ENCODE results near the gene NLRC5. TPM values are rescaled to one million over a fixed set of nuclear protein-coding genes. Genes with fewer than 3 reads are reported as not detected.

The NLRC5 gene
- total RNA-seq, 1 donor = 52.1 TPM

GRCh38 chr16:57104706-57105105, 115.3 kb downstream of the NLRC5 start:
- Histone ChIP-seq H3K9me3 (ENCODE audit: low read depth, low read length) (no peaks in the 10 kb centered on the region), H3K4me2 (ENCODE audit: insufficient read depth, low read length) (no peak overlapping the region), H3K4me1 (ENCODE audit: insufficient read depth, low read length) (peaks cover 9% of the 10 kb centered on the region), H2AFZ (ENCODE audit: low read length) (no peak overlapping the region), H3K36me3 (ENCODE audit: insufficient read depth, low read length) (no peaks in the 10 kb centered on the region), H3K4me3 (ENCODE audit: insufficient read depth, low read length) (no peak overlapping the region), H3K27me3 (ENCODE audit: insufficient read depth, low read length) (no peaks in the 10 kb centered on the region), H3K79me2 (ENCODE audit: insufficient read depth, low read length) (no peaks in the 10 kb centered on the region), H3K27ac (ENCODE audit: low read depth, low read length) (no peak overlapping the region), H4K20me1 (ENCODE audit: insufficient read depth, low read length) (peaks cover 5% of the 10 kb centered on the region)
- TF ChIP-seq CTCF (IDR thresholded peaks at IDR 0.05; ENCODE audit: extremely low read depth, low read depth, low read length) = no peak
- DNase-seq (ENCODE audit: insufficient read length, low spot score, missing footprints) = peak; percentile 82

GRCh38 chr16:57105184-57105583, 115.8 kb downstream of the NLRC5 start:
- Histone ChIP-seq H3K27me3 (ENCODE audit: insufficient read depth, low read length) (no peaks in the 10 kb centered on the region), H3K36me3 (ENCODE audit: insufficient read depth, low read length) (no peaks in the 10 kb centered on the region), H4K20me1 (ENCODE audit: insufficient read depth, low read length) (peaks cover 5% of the 10 kb centered on the region), H3K9me3 (ENCODE audit: low read depth, low read length) (no peaks in the 10 kb centered on the region), H3K4me1 (ENCODE audit: insufficient read depth, low read length) (peaks cover 6% of the 10 kb centered on the region), H3K4me2 (ENCODE audit: insufficient read depth, low read length) (no peak overlapping the region), H3K4me3 (ENCODE audit: insufficient read depth, low read length) (no peak overlapping the region), H3K27ac (ENCODE audit: low read depth, low read length) (no peak overlapping the region), H3K79me2 (ENCODE audit: insufficient read depth, low read length) (no peaks in the 10 kb centered on the region), H2AFZ (ENCODE audit: low read length) (no peak overlapping the region)
- peak; percentile 66 for DNase-seq (ENCODE audit: insufficient read length, low spot score, missing footprints)
- no peak for TF ChIP-seq CTCF (IDR thresholded peaks at IDR 0.05; ENCODE audit: extremely low read depth, low read depth, low read length)

GRCh38 chr16:57106767-57107166, 117.4 kb downstream of the NLRC5 start:
- H2AFZ ChIP-seq (ENCODE audit: low read length) = no peak overlapping the region
- peaks cover 5% of the 10 kb centered on the region for H4K20me1 ChIP-seq (ENCODE audit: insufficient read depth, low read length)
- H3K4me1 ChIP-seq (ENCODE audit: insufficient read depth, low read length) = no peaks in the 10 kb centered on the region
- TF ChIP-seq CTCF (IDR thresholded peaks at IDR 0.05; ENCODE audit: extremely low read depth, low read depth, low read length) = no peak
- H3K9me3 ChIP-seq (ENCODE audit: low read depth, low read length) = no peaks in the 10 kb centered on the region
- no peak overlapping the region for H3K4me2 ChIP-seq (ENCODE audit: insufficient read depth, low read length)
- no peak overlapping the region for H3K27ac ChIP-seq (ENCODE audit: low read depth, low read length)
- H3K27me3 ChIP-seq (ENCODE audit: insufficient read depth, low read length) = no peaks in the 10 kb centered on the region
- no peak overlapping the region for H3K4me3 ChIP-seq (ENCODE audit: insufficient read depth, low read length)
- DNase-seq (ENCODE audit: insufficient read length, low spot score, missing footprints) = peak; percentile 25
- H3K36me3 ChIP-seq (ENCODE audit: insufficient read depth, low read length) = no peaks in the 10 kb centered on the region
- H3K79me2 ChIP-seq (ENCODE audit: insufficient read depth, low read length) = no peaks in the 10 kb centered on the region

- no peak overlapping the region for H3K27ac ChIP-seq (ENCODE audit: low read depth, low read length)
- no peak overlapping the region for H3K4me3 ChIP-seq (ENCODE audit: insufficient read depth, low read length)
- H3K4me1 ChIP-seq (ENCODE audit: insufficient read depth, low read length) = peaks cover 6% of the 10 kb centered on the region
- no peaks in the 10 kb centered on the region for H3K27me3 ChIP-seq (ENCODE audit: insufficient read depth, low read length)
- no peak for TF ChIP-seq CTCF (IDR thresholded peaks at IDR 0.05; ENCODE audit: extremely low read depth, low read depth, low read length)
- no peak overlapping the region for H2AFZ ChIP-seq (ENCODE audit: low read length)
- no peaks in the 10 kb centered on the region for H3K9me3 ChIP-seq (ENCODE audit: low read depth, low read length)
- no peaks in the 10 kb centered on the region for H3K36me3 ChIP-seq (ENCODE audit: insufficient read depth, low read length)
- H3K79me2 ChIP-seq (ENCODE audit: insufficient read depth, low read length) = no peaks in the 10 kb centered on the region
- peak; percentile 13 for DNase-seq (ENCODE audit: insufficient read length, low spot score, missing footprints)
- H3K4me2 ChIP-seq (ENCODE audit: insufficient read depth, low read length) = no peak overlapping the region
- H4K20me1 ChIP-seq (ENCODE audit: insufficient read depth, low read length) = peaks cover 5% of the 10 kb centered on the region
Measured at GRCh38 chr16:57107321-57107922, 118.1 kb downstream of the NLRC5 start.

Data from osteoblast (primary cell).